Thyroid gland (tissue), 4 donors: ENCODE measurements around the gene CDH4.

Experiments used
- POLR2A ChIP-seq, 2 donors: fragments of 450-650 bp; IDR thresholded peaks; one replicate each; pipeline ENCODE4 v1.6.1; 2017; ENCODE audit warnings: antibody characterized with exemption in 2 of 2, mild to moderate bottlenecking in 2 of 2, moderate library complexity in 1 of 2
- TF ChIP-seq, protein P1 (sequence below), 6 experiments: fragments of 200-600 bp in 3 of 6; fragments of 450-650 bp in 3 of 6; sonication (generic) in 3 of 6; IDR thresholded peaks; one replicate each; pipeline ENCODE4 v1.5.1; 2016 to 2019; ENCODE audit warnings: antibody characterized with exemption in 6 of 6, mild to moderate bottlenecking in 2 of 6, inconsistent platforms in 1 of 6, moderate library complexity in 1 of 6

DNA sequence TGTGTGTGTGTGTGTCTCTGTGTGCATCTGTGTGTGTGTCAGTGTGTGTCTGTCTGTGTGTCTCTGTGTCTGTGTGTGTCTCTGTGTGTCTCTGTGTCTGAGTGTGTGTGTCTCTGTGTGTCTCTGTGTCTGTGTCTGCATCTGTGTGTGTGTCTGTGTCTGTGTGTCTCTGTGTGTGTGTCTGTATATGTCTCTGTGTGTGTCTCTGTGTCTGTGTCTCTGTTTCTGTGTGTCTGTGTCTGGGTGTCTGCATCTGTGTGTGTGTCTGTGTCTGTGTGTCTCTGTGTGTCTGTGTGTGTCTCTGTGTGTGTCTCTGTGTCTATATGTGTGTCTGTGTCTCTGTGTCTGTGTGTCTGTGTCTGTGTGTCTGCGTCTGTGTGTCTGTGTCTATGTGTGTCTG lies 605.8 kb downstream of the CDH4 start:
- TF ChIP-seq, protein P1, sequence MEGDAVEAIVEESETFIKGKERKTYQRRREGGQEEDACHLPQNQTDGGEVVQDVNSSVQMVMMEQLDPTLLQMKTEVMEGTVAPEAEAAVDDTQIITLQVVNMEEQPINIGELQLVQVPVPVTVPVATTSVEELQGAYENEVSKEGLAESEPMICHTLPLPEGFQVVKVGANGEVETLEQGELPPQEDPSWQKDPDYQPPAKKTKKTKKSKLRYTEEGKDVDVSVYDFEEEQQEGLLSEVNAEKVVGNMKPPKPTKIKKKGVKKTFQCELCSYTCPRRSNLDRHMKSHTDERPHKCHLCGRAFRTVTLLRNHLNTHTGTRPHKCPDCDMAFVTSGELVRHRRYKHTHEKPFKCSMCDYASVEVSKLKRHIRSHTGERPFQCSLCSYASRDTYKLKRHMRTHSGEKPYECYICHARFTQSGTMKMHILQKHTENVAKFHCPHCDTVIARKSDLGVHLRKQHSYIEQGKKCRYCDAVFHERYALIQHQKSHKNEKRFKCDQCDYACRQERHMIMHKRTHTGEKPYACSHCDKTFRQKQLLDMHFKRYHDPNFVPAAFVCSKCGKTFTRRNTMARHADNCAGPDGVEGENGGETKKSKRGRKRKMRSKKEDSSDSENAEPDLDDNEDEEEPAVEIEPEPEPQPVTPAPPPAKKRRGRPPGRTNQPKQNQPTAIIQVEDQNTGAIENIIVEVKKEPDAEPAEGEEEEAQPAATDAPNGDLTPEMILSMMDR (IDR thresholded peaks at IDR 0.05) = no peak
- no peak for TF ChIP-seq POLR2A (IDR thresholded peaks at IDR 0.05)
